Activated naive CD4-positive, alpha-beta T cell treated with anti-CD3 and anti-CD28 coated beads, Interleukin-2, amount 50 U/mL, for 72 hours (primary cell): ENCODE measurements around the gene CIB4. TPM values are rescaled to one million over a fixed set of nuclear protein-coding genes. Genes with fewer than 3 reads are reported as not detected.

ENCODE experiments used
- ATAC-seq, 2 donors: fragments of 150-1000 bp; cut with Tn5 transposase; 2 replicates each; pipeline ENCODE4 v1.10.0; 2021; ENCODE audit warnings: mild to moderate bottlenecking in 2 of 2, moderate library complexity in 2 of 2
- DNase-seq, 2 donors: peaks; one replicate each; pipeline ENCODE4 v3.0.0; 2021 to 2022; ENCODE audit warnings: low spot score in 2 of 2
- H3K27ac Mint-ChIP-seq, 2 donors: one replicate each; pipeline ENCODE4 v1.8.0; 2022; ENCODE audit warnings: mild to moderate bottlenecking in 2 of 2, mixed read lengths in 2 of 2
- H3K36me3 Mint-ChIP-seq, 2 donors: one replicate each; pipeline ENCODE4 v1.8.0; 2022; ENCODE audit warnings: mixed read lengths in 2 of 2
- H3K9me3 Mint-ChIP-seq, 2 donors: one replicate each; pipeline ENCODE4 v1.8.0; 2022; ENCODE audit warnings: mixed read lengths in 2 of 2
- total RNA-seq, 2 donors: library from RNA; stranded (reverse); gene quantifications; one replicate each; pipeline ENCODE4 v1.2.3, GENCODE V29; 2022

The CIB4 gene
- total RNA-seq, 2 donors from 2014 or later, result not detected

GRCh38 chr2:26633351-26633945, 7.7 kb downstream of the CIB4 start:
- no peak for ATAC-seq
- Mint-ChIP-seq H3K36me3 (no peaks in the 10 kb centered on the region), H3K27ac (no peak overlapping the region), H3K9me3 (no peaks in the 10 kb centered on the region)
- no peak for DNase-seq

GRCh38 chr2:26632624-26633185, 8.5 kb downstream of the CIB4 start:
- DNase-seq (no peak), ATAC-seq (no peak)
- H3K9me3 Mint-ChIP-seq, result no peaks in the 10 kb centered on the region
- no peak overlapping the region for H3K27ac Mint-ChIP-seq
- H3K36me3 Mint-ChIP-seq, result no peaks in the 10 kb centered on the region

GRCh38 chr2:26631401-26632170, 9.6 kb downstream of the CIB4 start:
- Mint-ChIP-seq H3K9me3 (no peaks in the 10 kb centered on the region), H3K27ac (no peak overlapping the region), H3K36me3 (no peaks in the 10 kb centered on the region)
- no peak for ATAC-seq
- no peak for DNase-seq

- Mint-ChIP-seq H3K36me3 (no peaks in the 10 kb centered on the region), H3K27ac (no peak overlapping the region), H3K9me3 (no peaks in the 10 kb centered on the region)
- ATAC-seq (no peak), DNase-seq (no peak)
Observed at GRCh38 chr2:26630669-26631360, 10.4 kb downstream of the CIB4 start.

- ATAC-seq, result no peak
- Mint-ChIP-seq H3K9me3 (no peaks in the 10 kb centered on the region), H3K36me3 (no peaks in the 10 kb centered on the region)
Observed at GRCh38 chr2:26630235-26630634, 10.9 kb downstream of the CIB4 start.

GRCh38 chr2:26629751-26630150, 11.4 kb downstream of the CIB4 start:
- Mint-ChIP-seq H3K9me3 (no peaks in the 10 kb centered on the region), H3K27ac (no peak overlapping the region), H3K36me3 (no peaks in the 10 kb centered on the region)
- no peak for DNase-seq
- no peak for ATAC-seq

More at GRCh38 chr2:26630235-26630634, 10.9 kb downstream of the CIB4 start:
- no peak overlapping the region for H3K27ac Mint-ChIP-seq
- DNase-seq, result no peak

GRCh38 chr2:26629346-26629630, 11.9 kb downstream of the CIB4 start:
- DNase-seq, result no peak
- Mint-ChIP-seq H3K36me3 (no peaks in the 10 kb centered on the region), H3K27ac (peak overlapping the region in 1 of 2 donors; percentile 48), H3K9me3 (no peaks in the 10 kb centered on the region)
- ATAC-seq, result no peak

GRCh38 chr2:26628561-26629345, 12.4 kb downstream of the CIB4 start:
- no peaks in the 10 kb centered on the region for H3K36me3 Mint-ChIP-seq
- no peaks in the 10 kb centered on the region for H3K9me3 Mint-ChIP-seq
- no peak for ATAC-seq
- H3K27ac Mint-ChIP-seq, result peak overlapping the region in 1 of 2 donors; percentile 48
- no peak for DNase-seq

GRCh38 chr2:26627350-26628105, 13.6 kb downstream of the CIB4 start:
- Mint-ChIP-seq H3K27ac (peak overlapping the region in 1 of 2 donors; percentile 41), H3K9me3 (no peaks in the 10 kb centered on the region), H3K36me3 (no peaks in the 10 kb centered on the region)
- ATAC-seq, result no peak
- no peak for DNase-seq

GRCh38 chr2:26626606-26627005, 14.6 kb downstream of the CIB4 start:
- no peaks in the 10 kb centered on the region for H3K36me3 Mint-ChIP-seq
- ATAC-seq (no peak), DNase-seq (no peak)
- no peaks in the 10 kb centered on the region for H3K9me3 Mint-ChIP-seq
- no peak overlapping the region for H3K27ac Mint-ChIP-seq

GRCh38 chr2:26623541-26624495, 17.3 kb downstream of the CIB4 start:
- Mint-ChIP-seq H3K36me3 (no peaks in the 10 kb centered on the region), H3K9me3 (no peaks in the 10 kb centered on the region), H3K27ac (no peak overlapping the region)
- no peak for DNase-seq
- ATAC-seq, result no peak

- ATAC-seq (no peak), DNase-seq (no peak)
- Mint-ChIP-seq H3K9me3 (no peaks in the 10 kb centered on the region), H3K27ac (no peak overlapping the region), H3K36me3 (no peaks in the 10 kb centered on the region)
Observed at GRCh38 chr2:26621469-26622199, 19.5 kb downstream of the CIB4 start.

- DNase-seq (peak in 1 of 2 donors; percentile 26), ATAC-seq (no peak)
- Mint-ChIP-seq H3K27ac (no peak overlapping the region), H3K9me3 (no peaks in the 10 kb centered on the region), H3K36me3 (no peaks in the 10 kb centered on the region)
Observed at GRCh38 chr2:26620031-26620605, 21.0 kb downstream of the CIB4 start.

- H3K27ac Mint-ChIP-seq, result no peak overlapping the region
- ATAC-seq (no peak), DNase-seq (peak in 1 of 2 donors; percentile 3)
- H3K36me3 Mint-ChIP-seq, result no peaks in the 10 kb centered on the region
- no peaks in the 10 kb centered on the region for H3K9me3 Mint-ChIP-seq
Observed at GRCh38 chr2:26619521-26619951, 21.6 kb downstream of the CIB4 start.
